ENCODE measurements around the gene OTOS. TPM values are rescaled to one million over a fixed set of nuclear protein-coding genes. Genes with fewer than 3 reads are reported as not detected.

OTOS gene
- total RNA-seq, 1 experiment from 2014 or later = not detected

- ChIA-PET POLR2A (ENCODE audit: low non-redundant PET) (no interaction called here), CTCF (no interaction called here)
- intact Hi-C loops (cut with micrococcal nuclease; ENCODE audit: unreplicated experiment) = no loop called here
- peaks cover 18% of the 10 kb centered on the region for H3K27me3 ChIP-seq (replicated peaks; ENCODE audit: insufficient read depth, low read depth, low read length, poor library complexity)
- no peaks in the 10 kb centered on the region for H3K36me3 ChIP-seq (ENCODE audit: insufficient read depth, low read length, poor library complexity, severe bottlenecking)
- no peaks in the 10 kb centered on the region for H3K4me1 ChIP-seq (ENCODE audit: insufficient read depth, low read length, poor library complexity, severe bottlenecking)
- no peak for DNase-seq (ENCODE audit: low spot score)
- H3K9me3 ChIP-seq (ENCODE audit: low read depth, low read length, poor library complexity, severe bottlenecking) = no peaks in the 10 kb centered on the region
- BruUV-seq (replicated peaks) = no TSS peak
- TF ChIP-seq CTCF (conservative IDR thresholded peaks at IDR 0.05; ENCODE audit: low read depth, low read length) (no peak), EZH2 (IDR thresholded peaks at IDR 0.05; ENCODE audit: borderline replicate concordance, low read depth, low read length, poor library complexity, severe bottlenecking) (no peak)
- no peak overlapping the region for H3K27ac ChIP-seq (ENCODE audit: low read depth, low read length, poor library complexity, severe bottlenecking)
- no peak overlapping the region for H3K4me3 ChIP-seq (ENCODE audit: low read depth, low read length, poor library complexity, severe bottlenecking)
Measured at GRCh38 chr2:240106765-240107476, 33.5 kb downstream of the OTOS start.

- TF ChIP-seq EZH2 (IDR thresholded peaks at IDR 0.05; ENCODE audit: borderline replicate concordance, low read depth, low read length, poor library complexity, severe bottlenecking) (no peak), CTCF (conservative IDR thresholded peaks at IDR 0.05; ENCODE audit: low read depth, low read length) (no peak)
- no peaks in the 10 kb centered on the region for H3K36me3 ChIP-seq (ENCODE audit: insufficient read depth, low read length, poor library complexity, severe bottlenecking)
- POLR2A ChIA-PET (ENCODE audit: low non-redundant PET) = no interaction called here
Measured at GRCh38 chr2:240105982-240106381, 34.5 kb downstream of the OTOS start.

GRCh38 chr2:240103136-240103535 lies 37.3 kb downstream of the OTOS start:
- Histone ChIP-seq H3K4me3 (ENCODE audit: low read depth, low read length, poor library complexity, severe bottlenecking) (no peak overlapping the region), H3K36me3 (ENCODE audit: insufficient read depth, low read length, poor library complexity, severe bottlenecking) (no peaks in the 10 kb centered on the region), H3K27ac (ENCODE audit: low read depth, low read length, poor library complexity, severe bottlenecking) (no peak overlapping the region), H3K4me1 (ENCODE audit: insufficient read depth, low read length, poor library complexity, severe bottlenecking) (no peaks in the 10 kb centered on the region), H3K27me3 (replicated peaks; ENCODE audit: insufficient read depth, low read depth, low read length, poor library complexity) (peaks cover 55% of the 10 kb centered on the region), H3K9me3 (ENCODE audit: low read depth, low read length, poor library complexity, severe bottlenecking) (peaks cover 18% of the 10 kb centered on the region)
- ChIA-PET CTCF (no interaction called here), POLR2A (ENCODE audit: low non-redundant PET) (no interaction called here)
- intact Hi-C loops (cut with micrococcal nuclease; ENCODE audit: unreplicated experiment) = no loop called here
- no peak for TF ChIP-seq CTCF (conservative IDR thresholded peaks at IDR 0.05; ENCODE audit: low read depth, low read length)
- TF ChIP-seq EZH2 (IDR thresholded peaks at IDR 0.05; ENCODE audit: borderline replicate concordance, low read depth, low read length, poor library complexity, severe bottlenecking) = no peak
- no TSS peak for BruUV-seq (replicated peaks)
- no peak for DNase-seq (ENCODE audit: low spot score)

More at GRCh38 chr2:240105982-240106381, 34.5 kb downstream of the OTOS start:
- CTCF ChIA-PET = no interaction called here
- H3K27ac ChIP-seq (ENCODE audit: low read depth, low read length, poor library complexity, severe bottlenecking) = no peak overlapping the region
- no peaks in the 10 kb centered on the region for H3K4me1 ChIP-seq (ENCODE audit: insufficient read depth, low read length, poor library complexity, severe bottlenecking)
- intact Hi-C loops (cut with micrococcal nuclease; ENCODE audit: unreplicated experiment) = no loop called here
- H3K27me3 ChIP-seq (replicated peaks; ENCODE audit: insufficient read depth, low read depth, low read length, poor library complexity) = peaks cover 27% of the 10 kb centered on the region
- H3K4me3 ChIP-seq (ENCODE audit: low read depth, low read length, poor library complexity, severe bottlenecking) = no peak overlapping the region
- DNase-seq (ENCODE audit: low spot score) = no peak
- peaks cover 3% of the 10 kb centered on the region for H3K9me3 ChIP-seq (ENCODE audit: low read depth, low read length, poor library complexity, severe bottlenecking)
- no TSS peak for BruUV-seq (replicated peaks)

All from A673 (cell line).